GM12864 (cell line): ENCODE results near the gene LPIN1.

Experiments used
- DNase-seq: peaks from one replicate; pipeline ENCODE4 v3.0.0-alpha.2; 2011; ENCODE audit warnings: low read depth
- H3K4me3 ChIP-seq: 2 replicates; pipeline ENCODE4 v1.5.1; 2011; ENCODE audit warnings: mild to moderate bottlenecking, low read depth, low read length, control low read depth
- TF ChIP-seq, protein P1 (sequence below): IDR thresholded peaks from 2 replicates; pipeline ENCODE4 v1.5.1; 2011; ENCODE audit warnings: low read depth, mild to moderate bottlenecking, moderate library complexity, low read length, control low read depth, inconsistent platforms; ENCODE audit errors: missing control alignments

Gene LPIN1

DNA sequence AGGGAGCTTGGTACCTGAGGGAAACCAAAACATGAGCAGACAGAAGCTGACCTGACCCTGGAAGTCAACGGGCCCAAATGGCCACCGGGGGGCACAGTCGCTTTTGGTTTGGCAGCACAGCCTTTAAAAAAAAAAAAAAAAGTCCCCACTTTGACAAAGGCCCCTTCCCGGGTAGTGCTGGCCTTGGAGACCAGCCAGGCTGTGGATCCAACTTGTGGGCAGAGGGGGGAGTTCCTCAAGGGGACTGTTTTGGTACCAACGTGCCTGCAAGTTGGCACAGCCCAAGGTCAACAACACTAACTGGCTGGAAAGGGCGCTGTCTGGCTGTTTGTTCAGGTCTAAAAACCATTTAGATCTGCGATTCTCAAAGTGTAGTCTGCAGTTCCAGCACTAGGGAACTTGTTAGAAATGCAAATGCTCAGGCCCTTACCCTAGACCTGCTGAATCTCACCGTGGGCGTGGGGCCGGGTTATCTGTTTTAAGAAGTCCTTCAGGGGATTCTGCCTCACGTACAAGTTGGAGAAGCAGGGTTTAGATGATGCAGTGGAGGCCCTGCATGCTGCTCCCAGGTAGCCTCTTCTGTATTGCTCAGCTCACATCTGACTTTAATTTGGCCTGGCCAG lies 83.0 kb downstream of the LPIN1 start:
- peak; percentile 34 for DNase-seq
- no peak overlapping the region for H3K4me3 ChIP-seq
- TF ChIP-seq, protein P1, sequence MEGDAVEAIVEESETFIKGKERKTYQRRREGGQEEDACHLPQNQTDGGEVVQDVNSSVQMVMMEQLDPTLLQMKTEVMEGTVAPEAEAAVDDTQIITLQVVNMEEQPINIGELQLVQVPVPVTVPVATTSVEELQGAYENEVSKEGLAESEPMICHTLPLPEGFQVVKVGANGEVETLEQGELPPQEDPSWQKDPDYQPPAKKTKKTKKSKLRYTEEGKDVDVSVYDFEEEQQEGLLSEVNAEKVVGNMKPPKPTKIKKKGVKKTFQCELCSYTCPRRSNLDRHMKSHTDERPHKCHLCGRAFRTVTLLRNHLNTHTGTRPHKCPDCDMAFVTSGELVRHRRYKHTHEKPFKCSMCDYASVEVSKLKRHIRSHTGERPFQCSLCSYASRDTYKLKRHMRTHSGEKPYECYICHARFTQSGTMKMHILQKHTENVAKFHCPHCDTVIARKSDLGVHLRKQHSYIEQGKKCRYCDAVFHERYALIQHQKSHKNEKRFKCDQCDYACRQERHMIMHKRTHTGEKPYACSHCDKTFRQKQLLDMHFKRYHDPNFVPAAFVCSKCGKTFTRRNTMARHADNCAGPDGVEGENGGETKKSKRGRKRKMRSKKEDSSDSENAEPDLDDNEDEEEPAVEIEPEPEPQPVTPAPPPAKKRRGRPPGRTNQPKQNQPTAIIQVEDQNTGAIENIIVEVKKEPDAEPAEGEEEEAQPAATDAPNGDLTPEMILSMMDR: peak; percentile 57

GRCh38 chr2:11829947-11830707 lies 83.7 kb downstream of the LPIN1 start:
- peak; percentile 91 for DNase-seq
- TF ChIP-seq, protein P1: no peak

GRCh38 chr2:11830708-11831301 lies 84.4 kb downstream of the LPIN1 start:
- DNase-seq: no peak
- TF ChIP-seq, protein P1: no peak
- H3K4me3 ChIP-seq: no peak overlapping the region

More at GRCh38 chr2:11829947-11830707, 83.7 kb downstream of the LPIN1 start:
- H3K4me3 ChIP-seq: peak overlapping the region; percentile 32

DNA sequence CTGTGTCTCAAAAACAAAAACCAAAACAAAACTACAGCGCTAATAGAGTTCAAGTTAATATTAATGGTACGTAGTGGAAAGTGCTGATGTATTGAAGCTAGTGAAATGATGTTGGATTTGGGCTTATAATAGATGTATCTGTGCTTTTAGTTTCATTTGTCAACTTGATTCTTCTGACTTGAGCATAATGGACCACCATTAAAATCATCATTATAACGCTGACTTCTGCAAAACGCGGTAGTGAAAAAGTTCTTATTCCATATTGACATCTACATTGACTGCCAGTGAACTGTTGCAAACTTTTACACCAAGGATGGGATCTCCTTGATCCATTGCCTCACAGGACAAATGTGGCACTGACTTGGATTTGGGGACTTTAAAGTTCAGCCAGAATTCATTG lies 85.0 kb downstream of the LPIN1 start:
- H3K4me3 ChIP-seq: no peak overlapping the region
- TF ChIP-seq, protein P1: no peak
- no peak for DNase-seq

DNA sequence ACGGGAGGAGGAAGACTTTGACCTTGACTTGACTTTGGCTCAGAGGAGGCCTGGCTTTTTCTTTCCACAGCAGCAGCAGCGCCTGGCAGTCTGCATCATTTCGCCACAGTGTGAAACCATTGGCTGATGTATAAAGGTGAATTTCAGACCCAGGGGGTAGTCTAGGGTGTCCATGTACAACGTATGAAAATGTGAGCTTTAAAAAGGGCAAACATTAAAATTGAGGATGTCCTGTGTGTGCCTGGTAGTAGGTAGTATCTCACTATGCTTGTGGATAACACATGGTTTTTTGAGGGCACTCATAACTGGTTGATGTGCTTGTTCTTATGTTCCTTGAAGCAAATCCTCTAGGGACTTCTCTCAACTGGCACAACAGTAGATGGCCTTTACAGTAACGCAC lies 86.1 kb downstream of the LPIN1 start:
- H3K4me3 ChIP-seq: no peak overlapping the region
- DNase-seq: no peak
- TF ChIP-seq, protein P1: no peak

DNA sequence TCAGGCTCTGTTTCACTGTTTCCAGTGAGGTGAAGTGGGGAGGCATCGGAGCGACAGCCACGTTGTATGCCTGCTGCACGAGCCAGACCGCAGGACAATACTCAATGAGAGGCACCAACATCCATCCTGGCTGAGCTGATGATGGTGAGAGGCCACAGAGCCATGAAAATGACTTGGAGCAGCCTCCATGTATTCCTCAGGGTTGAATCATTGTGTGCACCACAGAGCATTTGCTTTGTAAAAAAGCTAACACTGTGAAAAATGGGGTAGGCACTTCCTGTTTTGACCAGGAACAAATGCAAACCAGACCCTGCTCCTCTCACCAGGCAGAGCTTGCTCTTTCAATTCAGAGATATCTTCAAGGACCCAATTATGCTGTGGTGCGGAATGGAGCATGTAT lies 87.2 kb downstream of the LPIN1 start:
- TF ChIP-seq, protein P1: no peak
- H3K4me3 ChIP-seq: no peak overlapping the region
- no peak for DNase-seq
